ENCODE measurements around the gene CCDC24.

DNA sequence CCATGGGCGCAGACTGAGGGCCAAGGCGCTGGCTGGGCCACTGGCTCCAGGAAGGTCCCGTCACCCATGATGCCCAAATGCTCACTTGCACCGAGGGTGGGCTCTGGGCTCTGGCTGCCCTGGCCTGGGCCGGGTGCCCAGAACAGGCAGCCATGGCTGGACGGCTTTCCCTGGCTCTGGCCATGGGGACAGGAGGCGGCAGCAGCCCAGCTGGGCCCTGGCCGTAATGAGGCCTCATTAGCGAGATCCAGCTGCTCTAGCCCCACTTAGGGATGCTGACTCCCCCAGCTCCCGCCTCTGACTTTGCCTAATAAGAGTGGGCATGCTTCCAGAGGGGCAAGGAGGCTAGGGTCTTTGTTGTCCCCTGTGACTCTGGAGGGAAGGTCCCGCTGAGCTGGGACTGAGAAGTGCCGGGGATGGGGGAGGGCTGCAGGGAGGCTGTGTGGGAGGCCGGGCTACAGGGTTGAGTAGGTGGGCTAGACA, 28.1 kb downstream of the CCDC24 start:
- TF ChIP-seq, protein P1, sequence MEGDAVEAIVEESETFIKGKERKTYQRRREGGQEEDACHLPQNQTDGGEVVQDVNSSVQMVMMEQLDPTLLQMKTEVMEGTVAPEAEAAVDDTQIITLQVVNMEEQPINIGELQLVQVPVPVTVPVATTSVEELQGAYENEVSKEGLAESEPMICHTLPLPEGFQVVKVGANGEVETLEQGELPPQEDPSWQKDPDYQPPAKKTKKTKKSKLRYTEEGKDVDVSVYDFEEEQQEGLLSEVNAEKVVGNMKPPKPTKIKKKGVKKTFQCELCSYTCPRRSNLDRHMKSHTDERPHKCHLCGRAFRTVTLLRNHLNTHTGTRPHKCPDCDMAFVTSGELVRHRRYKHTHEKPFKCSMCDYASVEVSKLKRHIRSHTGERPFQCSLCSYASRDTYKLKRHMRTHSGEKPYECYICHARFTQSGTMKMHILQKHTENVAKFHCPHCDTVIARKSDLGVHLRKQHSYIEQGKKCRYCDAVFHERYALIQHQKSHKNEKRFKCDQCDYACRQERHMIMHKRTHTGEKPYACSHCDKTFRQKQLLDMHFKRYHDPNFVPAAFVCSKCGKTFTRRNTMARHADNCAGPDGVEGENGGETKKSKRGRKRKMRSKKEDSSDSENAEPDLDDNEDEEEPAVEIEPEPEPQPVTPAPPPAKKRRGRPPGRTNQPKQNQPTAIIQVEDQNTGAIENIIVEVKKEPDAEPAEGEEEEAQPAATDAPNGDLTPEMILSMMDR (IDR thresholded peaks at IDR 0.05) = no peak
- TF ChIP-seq EZH2phosphoT487 (IDR thresholded peaks at IDR 0.05) (no peak), EZH2 (IDR thresholded peaks at IDR 0.05) (no peak)
